LNCAP (cell line): ENCODE results near the gene TTC28.

Experiments used
- CTCF ChIP-seq: fragments of 450-650 bp; IDR thresholded peaks from 2 replicates; pipeline ENCODE4 v1.5.1; 2017; ENCODE audit warnings: mild to moderate bottlenecking

The TTC28 gene

GRCh38 chr22:28187612-28188011, 492.0 kb downstream of the TTC28 start:
- no peak for TF ChIP-seq CTCF

- no peak for TF ChIP-seq CTCF
These were observed 493.0 kb downstream of the TTC28 start for GRCh38 chr22:28186641-28187040.

- no peak for TF ChIP-seq CTCF
These were observed 494.5 kb downstream of the TTC28 start for GRCh38 chr22:28185130-28185529.

GRCh38 chr22:28183078-28183860, 496.4 kb downstream of the TTC28 start:
- no peak for TF ChIP-seq CTCF

DNA sequence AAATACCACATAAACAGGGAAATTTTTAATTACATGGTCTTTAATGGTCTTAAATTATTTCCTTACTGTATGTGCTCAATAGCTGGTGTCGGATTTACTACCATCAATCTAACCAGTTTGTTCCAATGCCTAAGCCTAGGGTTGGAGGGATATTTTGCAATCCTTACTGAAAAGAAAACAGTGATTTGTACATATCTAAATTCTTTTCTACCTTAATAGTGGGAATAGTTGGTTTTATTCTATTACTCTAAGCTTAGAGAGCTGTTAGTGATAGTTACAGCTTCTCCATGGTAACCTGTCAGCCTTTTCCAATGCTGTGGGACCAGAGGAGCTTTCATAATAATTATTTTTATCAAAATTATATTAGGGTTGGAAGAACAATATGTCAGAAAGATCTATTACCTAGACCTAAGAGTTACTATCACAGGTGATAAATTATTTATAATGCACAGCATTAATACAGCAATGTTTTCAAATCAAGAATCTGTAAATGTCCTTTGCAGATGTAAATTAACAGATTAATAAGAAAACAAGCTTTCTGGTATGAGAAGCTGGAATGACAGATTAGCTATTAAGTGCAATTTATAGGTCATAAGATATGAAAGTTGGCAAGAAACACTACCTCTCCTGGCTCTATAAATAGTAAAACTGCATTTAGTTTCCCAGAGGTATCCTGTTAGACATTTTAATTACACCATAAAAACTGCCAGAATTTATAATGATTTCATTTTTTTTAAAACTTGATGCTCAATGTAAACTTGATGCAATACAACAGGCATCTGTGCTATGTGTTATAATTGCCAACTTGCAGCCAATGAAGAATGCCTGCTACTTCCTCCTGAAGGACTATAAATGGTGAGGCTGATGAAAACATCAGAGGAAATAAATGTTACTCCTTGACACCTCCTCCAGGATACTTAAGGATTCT, 498.6 kb downstream of the TTC28 start:
- no peak for TF ChIP-seq CTCF

DNA sequence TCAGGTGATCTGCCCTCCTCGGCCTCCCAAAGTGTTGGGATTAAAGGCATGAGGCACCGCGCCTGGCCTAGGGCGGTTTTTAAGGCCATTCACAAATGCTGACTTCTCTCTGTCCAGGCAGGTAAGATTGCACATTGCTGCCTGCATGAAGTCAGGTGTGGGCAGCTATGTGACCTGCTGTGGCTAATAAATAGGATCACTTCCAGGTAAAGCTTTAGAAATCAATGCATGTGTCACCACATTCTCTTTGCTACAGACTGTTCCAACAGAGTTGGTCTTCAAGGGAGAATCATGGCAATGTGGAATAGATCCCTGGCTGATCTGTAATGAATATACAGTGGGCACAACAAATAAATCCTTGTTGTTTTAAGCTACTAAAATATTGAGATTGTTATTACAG, 500.2 kb downstream of the TTC28 start:
- no peak for TF ChIP-seq CTCF

- no peak for TF ChIP-seq CTCF
These were observed 503.7 kb downstream of the TTC28 start for GRCh38 chr22:28175730-28176492.
